ENCODE data around the gene MREG. TPM values are rescaled to one million over a fixed set of nuclear protein-coding genes. Genes with fewer than 3 reads are reported as not detected.

Gene MREG
- total and polyA plus RNA-seq, 10 of the 15 experiments (the other 5 are each of a cell fraction or from before 2014, with no cell fraction given): 6.9 to 45.0 (median 28.5) TPM

DNA sequence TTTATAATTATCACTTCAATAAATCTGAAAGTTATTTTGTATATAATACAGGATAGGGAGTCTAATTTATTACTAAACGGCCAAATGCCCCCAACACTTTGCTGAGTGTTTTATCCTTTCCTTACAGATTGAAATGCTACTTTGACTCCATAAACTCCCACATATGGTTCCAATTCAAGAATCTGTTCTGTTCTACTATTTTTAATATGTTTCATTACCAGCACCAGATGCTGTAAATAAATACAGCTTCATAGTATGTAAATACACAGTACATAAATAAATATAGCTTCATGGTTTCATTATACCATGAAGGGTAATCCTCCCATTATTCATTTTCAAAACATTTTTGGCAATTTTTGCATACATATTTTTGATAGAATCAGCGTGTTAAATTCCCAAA, 34.0 kb upstream of the MREG start:
- RAD21 ChIA-PET (ENCODE audit: unreplicated experiment): interaction anchor here (0.6 to 0.8 kb wide), 3 partner anchors 14 to 55 kb away, joined by 3 to 7 read pairs (median 3); no protein-coding TSS in a partner anchor
- H4K20me1 ChIP-seq (ENCODE audit: control insufficient read depth, insufficient read depth): no peaks in the 10 kb centered on the region
- no peak overlapping the region for H3K9ac ChIP-seq (ENCODE audit: control insufficient read depth, insufficient read depth, low read length)
- ATAC-seq (no peak), DNase-seq (ENCODE audit: low read depth, low spot score) (no peak), FAIRE-seq (no peak)
- no peaks in the 10 kb centered on the region for H3K9me3 ChIP-seq (replicated peaks; ENCODE audit: control insufficient read depth, insufficient read depth, low read length)
- H3K4me2 ChIP-seq (ENCODE audit: control insufficient read depth, insufficient read depth): no peak overlapping the region
- intact Hi-C loops (cut with micrococcal nuclease; ENCODE audit: unreplicated experiment): no loop called here
- H3K79me2 ChIP-seq (ENCODE audit: control insufficient read depth, insufficient read depth, low read length): no peaks in the 10 kb centered on the region
- 50% methylated on average over 2 of the region's 2 CpGs for WGBS (ENCODE audit: insufficient coverage, insufficient replicate concordance, low lambda C conversion rate, missing lambda C conversion rate)
- no peak overlapping the region for H2AFZ ChIP-seq (ENCODE audit: control insufficient read depth, low read depth, low read length)
- peaks cover 0 to 2% of the 10 kb centered on the region in 2 experiments; a peak in 3 of 4 replicates for H3K36me3 ChIP-seq (ENCODE audit: control insufficient read depth in 2 of 2, insufficient read depth in 2 of 2, low read length in 1 of 2)
- no peak overlapping the region for H3K4me3 ChIP-seq
- no TSS peak for BruUV-seq (replicated peaks)
- CTCF ChIA-PET: interaction anchor here (0.6 to 8.1 kb wide), 6 partner anchors 10 to 93 kb away, joined by 3 to 57 read pairs (median 4); no protein-coding TSS in a partner anchor
- SMC1A ChIA-PET (ENCODE audit: uncharacterized antibody, unreplicated experiment): interaction anchor here (0.6 to 0.8 kb wide), 3 partner anchors 15 to 334 kb away, joined by 3 read pairs; no protein-coding TSS in a partner anchor
- H3K4me1 ChIP-seq (ENCODE audit: control insufficient read depth, insufficient read depth, low read length): peaks cover 10% of the 10 kb centered on the region
- no peak for TF ChIP-seq MEF2B (IDR thresholded peaks at IDR 0.05; ENCODE audit: partially characterized antibody, poor library complexity, severe bottlenecking)
- no peak for TF ChIP-seq JUNB (IDR thresholded peaks at IDR 0.05)
- no peak for TF ChIP-seq TARDBP (IDR thresholded peaks at IDR 0.05; ENCODE audit: borderline replicate concordance)
- TF ChIP-seq ZNF384 (IDR thresholded peaks at IDR 0.05; ENCODE audit: borderline replicate concordance, low read depth, low read length): no peak
- TF ChIP-seq CEBPB (IDR thresholded peaks at IDR 0.05; ENCODE audit: borderline replicate concordance in 1 of 2, low read depth in 2 of 2, low read length in 2 of 2): no peak
- no peak for TF ChIP-seq KLF5 (IDR thresholded peaks at IDR 0.05; ENCODE audit: partially characterized antibody)
- TF ChIP-seq TBL1XR1 (IDR thresholded peaks at IDR 0.05; ENCODE audit: low read depth, low read length): no peak
- TF ChIP-seq RAD51 (IDR thresholded peaks at IDR 0.05): no peak
- TF ChIP-seq FOXK2 (IDR thresholded peaks at IDR 0.05): no peak
- in situ Hi-C loops (cut with MboI): no loop called here
- no peaks in the 10 kb centered on the region for H3K27me3 ChIP-seq (replicated peaks in 1 of 2; ENCODE audit: control insufficient read depth in 2 of 2, insufficient read depth in 2 of 2, low read length in 1 of 2)
- no peak overlapping the region for H3K27ac ChIP-seq (ENCODE audit: control insufficient read depth, insufficient read depth)
- POLR2A ChIA-PET: interaction anchor here (0.6 kb wide), 1 partner anchor 753 kb away, joined by 3 read pairs; no protein-coding TSS in a partner anchor
